ENCODE results near the gene GALNS. TPM values are rescaled to one million over a fixed set of nuclear protein-coding genes. Genes with fewer than 3 reads are reported as not detected.
"Not testable (repeated sequence)": the region's sequence is repeated elsewhere in the genome, so short reads cannot be mapped to it uniquely, and the experiment has no call there.

The GALNS gene
- total RNA-seq, 1 experiment from 2014 or later, result 34.1 TPM

DNA sequence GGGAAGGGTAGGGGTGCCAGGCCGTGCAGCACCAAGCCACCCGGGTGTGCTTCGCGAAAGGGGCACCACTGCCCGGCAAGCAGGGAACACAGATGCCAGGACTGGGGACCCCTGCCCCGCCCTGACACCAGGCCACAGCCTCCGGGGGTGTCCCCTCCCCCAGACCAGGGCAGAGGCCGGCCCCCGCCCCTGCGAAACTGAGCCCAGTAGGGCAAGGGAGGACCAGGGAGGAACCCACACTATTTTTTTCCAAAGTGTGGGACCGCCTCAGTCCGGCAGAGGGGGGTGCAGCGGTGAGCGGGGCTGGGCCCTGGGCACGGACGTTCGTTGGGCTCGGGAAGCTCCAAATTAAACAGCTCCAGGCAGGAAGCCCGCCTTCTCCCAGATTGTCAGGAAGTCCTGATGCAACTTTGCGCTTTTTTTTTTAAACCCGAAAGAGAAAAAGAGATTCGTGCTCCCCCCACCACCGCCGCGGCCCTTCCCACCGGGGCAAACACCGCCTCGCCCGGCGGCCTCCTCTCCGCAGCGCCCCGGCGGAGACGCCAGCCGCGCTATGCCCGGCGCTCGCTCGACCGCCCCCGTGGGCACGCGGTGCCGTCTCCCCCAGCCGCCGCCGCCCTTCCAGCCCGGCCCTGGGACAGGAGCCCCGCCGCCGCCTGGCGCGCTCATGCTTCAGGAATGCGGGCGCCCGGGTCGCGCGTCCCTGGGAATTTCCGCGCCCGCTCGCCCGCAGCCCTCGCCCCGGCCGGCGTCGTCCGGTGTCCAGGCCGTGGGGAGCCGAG, 72.5 kb downstream of the GALNS start:
- peak; percentile 83 for DNase-seq (ENCODE audit: low read depth)

DNA sequence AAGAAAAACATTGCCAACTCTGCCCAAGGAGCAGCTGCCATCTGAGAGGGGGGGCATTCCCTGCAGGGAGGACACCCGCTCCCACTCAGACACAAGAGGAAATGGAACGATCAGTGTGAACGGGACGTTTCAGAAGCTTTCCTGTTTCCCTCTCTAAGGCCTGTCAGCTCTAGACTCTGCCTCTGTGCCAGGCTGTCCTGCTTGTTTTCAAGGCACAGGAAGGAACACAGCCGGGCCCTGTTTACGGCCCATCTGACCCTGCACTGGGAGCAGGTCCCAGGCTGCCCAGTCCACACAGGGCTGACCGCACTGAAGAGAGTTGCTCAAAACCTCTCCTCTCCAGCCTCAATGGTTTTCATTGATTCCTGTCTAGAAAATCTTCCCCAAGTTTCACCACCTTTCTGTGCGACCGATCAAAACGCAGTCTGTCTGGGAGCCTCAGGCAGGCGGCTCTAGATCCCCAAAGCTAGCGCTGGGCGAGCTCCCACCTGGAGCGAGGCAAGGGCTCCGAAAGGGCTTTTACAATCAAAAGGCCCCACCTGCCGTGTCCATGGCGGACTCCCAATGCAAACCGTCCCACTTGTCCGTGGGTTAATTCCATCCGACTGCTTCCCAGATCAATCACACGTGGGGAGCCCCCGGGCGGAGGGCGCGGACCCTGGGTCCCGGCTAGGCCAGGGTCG, 73.2 kb downstream of the GALNS start:
- peak; percentile 51 for DNase-seq (ENCODE audit: low read depth)

DNA sequence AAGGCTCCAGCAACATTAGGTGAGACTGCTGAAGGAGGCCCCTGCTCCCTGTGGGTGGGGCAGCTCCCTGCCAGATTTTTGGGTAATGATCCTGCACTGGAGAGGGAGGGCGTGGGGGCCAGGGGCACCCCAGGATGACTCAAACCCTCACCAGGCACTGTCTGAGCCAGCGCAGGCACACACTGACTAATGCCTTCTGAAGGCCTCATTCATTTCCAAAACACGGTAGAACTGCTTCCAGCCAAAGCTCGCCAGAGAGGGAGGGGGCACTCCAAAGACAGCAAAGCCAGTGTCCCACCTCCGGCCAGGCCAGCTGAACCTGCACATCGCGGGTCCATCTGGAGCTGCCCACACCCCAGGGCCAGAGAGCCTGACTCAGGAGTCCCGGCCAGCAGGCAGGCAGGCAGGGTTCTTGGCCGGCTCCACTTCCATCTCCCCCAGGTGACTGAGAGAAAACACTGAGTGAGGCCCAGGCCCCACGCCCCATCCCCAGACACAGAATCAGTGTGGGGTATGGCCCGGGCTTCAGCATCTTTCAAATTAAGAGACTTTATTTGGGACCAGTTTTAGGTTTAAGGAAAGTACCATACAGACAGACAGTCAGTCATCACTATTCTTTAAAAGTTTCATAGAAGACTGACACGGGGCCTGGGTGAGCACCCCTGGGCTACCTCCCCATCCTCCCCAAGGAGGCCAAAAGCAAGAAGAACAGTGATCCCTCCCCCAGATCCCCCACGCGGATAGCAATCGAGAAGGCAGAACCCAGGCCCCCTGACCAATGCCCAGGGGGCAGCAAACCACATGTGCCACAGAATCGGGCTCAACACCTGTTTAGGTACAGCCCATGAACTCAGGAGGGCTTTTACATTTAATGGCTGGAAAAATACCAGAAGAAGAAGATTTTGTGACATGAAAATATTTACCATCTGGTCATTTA, 74.0 kb downstream of the GALNS start:
- DNase-seq (ENCODE audit: low read depth), result peak; percentile 89

DNA sequence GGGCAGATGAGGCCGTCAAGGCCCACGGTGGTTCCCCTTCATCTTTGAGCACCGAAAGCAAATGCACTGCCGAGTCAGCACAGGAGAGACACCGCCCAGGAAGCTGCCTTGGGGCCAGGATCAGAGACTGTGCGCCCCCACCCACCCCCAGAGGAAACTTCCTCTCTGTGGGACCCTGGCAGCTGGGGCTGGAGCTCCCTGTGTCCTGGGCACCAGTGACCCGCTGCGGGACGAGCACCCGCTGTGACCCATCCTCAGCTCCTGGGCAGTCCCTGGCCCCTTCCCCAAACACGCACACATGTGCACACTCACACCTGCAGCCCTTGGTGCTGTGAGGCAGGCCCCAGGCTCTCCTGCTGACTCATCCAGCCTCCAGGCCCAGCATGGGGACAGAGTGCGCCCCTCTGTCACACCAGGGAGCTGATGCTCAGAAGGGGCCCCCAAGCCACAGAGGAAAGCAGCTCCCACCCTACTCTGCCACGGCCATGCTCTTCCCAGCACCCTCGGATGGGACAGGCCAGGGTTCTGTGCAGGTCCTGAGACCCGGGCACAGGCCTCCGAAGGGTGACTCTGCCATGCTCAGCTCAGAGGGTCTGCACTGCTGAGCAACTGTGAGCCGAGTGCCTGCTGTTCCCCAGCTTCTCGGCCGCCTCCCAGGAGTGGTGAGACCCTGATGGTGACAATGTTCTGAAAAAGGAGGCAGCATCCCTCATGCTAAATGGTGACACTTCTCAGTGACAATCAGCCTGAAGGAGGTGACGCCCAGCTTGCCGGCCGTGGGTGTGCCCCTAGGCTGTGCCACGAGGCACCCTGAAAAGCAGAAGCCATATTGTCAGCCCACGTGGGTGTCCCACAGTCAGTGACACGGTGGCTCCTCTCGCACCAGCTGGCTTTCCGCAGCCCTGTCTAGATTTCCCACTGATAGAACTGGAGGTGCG, 75.3 kb downstream of the GALNS start:
- no peak for DNase-seq (ENCODE audit: low read depth)

DNA sequence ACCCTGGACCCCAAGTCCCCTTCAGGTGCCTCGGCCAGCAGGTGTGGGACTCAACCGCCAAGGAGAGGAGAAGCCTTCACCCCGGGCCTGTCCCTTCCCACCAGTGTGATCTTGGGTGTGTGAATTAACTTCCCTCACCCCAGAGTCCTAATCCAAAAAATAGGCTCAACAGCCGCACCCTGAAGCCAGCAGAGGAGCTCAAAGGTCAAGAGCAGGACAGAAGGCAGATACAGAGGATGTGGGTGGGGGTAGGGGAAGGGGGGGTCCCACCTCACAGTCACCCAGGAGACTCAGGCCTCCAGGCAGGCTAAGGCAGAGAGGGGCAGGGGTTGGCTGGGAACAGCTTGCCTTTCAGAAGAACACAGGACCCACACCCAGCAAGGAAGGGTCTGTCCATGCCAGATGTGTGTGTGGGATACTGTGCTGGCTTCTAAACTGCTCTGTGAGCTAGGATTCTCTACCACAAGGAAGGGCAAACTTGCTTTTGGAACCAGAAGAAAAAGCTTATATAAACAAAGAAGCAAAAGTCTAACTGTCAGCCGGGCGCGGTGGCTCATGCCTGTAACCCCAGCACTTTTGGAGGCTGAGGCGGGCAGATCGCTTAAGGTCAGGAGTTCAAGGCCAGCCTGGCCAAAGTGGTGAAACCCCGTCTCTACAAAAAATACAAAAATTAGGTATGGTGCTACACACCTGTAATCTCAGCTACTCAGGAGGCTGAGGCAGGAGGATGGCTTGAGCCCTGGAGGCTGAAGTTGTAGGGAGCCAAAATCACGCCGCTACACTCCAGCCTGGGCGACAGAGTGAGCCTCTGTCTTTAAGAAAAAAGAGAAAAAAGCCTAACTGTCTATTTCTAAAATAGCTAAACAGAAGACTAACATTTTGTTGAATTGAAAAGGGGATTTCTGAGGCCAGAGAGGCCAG, 76.3 kb downstream of the GALNS start:
- DNase-seq (ENCODE audit: low read depth), result no peak

DNA sequence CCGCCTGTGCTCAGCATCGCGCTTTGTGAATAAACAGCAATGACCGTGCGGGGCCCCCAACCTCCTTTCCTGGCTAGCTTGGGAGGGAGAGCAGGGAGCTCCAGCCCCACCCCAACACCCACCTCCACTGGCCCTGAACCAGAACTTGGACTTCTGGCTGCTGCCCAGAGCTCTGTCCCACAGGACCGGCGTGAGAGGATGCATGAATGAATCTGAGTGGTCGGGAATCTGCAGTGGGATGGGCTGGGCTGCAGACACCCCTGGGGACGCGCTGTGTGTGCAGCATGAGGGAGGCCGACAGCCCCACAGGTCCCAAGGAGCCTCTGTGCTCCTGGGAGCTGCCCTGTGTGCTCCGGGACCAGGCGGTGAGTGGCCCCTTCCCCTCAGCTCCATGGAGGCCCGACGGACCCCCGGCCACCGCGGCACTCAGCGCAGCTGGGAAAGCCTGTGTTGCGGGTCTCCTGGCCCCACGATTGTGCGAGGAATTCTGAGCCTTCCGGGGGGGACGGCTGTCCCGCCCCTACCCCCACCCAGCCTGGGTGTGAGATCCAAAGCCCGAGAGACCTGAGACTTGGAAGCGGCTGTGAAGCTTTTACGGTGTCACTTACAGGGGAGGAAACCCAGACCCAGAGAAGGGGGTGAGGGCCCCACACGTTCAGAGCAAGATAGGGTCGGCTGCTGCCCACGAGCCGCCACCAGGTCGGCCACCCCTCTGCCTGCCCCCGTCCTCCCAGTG, 77.2 kb downstream of the GALNS start:
- no peak for DNase-seq (ENCODE audit: low read depth)

DNA sequence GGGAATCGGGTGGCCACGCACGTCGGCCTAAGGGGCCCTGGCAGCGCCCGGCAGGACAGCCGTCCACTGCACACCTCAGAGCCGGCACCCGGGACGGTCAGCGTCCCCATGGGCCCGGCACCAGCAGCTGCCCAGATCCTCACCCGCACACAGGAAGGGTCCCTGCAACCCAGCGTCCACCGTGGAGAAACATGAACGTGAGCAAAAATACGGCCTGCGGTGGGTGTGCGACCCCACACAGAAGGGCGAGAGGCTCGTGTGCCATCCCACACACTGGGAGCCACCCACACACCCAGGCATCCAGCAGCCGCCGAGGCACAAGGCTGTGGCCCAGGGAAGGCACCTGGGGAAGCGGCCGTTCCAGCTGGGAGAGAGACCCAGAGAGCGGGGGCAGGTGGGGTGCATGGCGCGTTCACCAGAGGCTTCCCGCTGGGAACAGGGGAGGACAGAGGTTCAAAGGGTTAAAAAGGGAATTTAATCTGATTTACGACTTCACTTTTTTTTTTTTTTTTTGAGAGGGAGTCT, 78.1 kb downstream of the GALNS start:
- no peak for DNase-seq (ENCODE audit: low read depth)

DNA sequence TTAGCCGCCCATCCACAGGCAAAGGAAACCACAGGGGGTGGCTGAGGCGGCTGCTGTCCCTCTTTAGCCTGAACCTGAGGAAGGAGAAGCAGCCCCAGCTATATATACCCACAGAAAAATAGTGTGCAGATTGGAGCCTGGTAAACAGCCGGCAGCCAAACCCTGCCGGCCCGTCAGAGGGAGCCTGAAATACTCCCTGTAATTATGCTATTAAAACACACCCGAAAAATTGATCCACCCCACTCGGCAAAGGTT, 78.5 kb downstream of the GALNS start:
- no peak for DNase-seq (ENCODE audit: low read depth)

DNA sequence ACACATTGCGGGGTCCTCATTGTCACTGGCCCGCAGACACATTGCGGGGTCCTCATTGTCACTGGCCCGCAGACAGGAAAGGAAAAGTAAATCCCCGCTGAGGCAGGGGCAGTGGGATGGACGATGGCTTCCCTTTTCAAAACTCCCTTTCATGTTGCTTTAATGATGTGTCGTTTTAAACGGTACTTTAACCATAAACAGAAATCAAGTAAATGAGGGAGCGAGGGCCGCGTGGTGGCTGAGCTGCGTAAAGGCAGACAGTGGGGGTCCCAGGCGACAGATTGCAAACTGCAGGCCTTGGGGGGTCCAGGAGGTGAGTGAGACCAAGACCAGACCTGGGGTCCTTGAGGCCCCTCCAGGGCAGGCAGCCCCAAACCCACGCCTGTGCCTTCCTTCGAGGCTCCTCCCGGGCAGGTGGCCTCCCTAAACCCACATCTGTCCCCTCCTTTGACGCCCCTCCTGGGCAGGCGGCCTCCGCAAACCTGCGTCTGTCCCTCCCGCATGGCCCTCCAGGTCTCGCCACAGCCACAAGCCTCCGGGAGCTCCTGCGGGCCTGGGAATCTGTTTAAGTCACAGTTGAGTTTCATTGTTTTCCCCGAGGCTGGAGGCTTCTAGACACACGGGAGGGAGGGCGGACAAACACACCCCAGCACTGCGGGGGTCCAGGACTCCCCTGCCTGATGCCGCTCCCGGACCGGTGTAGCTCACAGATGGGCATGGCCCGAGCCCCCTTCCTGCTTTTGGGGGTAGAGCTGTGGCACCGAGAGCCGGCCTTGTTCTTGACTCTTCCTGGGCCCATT, 79.1 kb downstream of the GALNS start:
- no peak for DNase-seq (ENCODE audit: low read depth)

DNA sequence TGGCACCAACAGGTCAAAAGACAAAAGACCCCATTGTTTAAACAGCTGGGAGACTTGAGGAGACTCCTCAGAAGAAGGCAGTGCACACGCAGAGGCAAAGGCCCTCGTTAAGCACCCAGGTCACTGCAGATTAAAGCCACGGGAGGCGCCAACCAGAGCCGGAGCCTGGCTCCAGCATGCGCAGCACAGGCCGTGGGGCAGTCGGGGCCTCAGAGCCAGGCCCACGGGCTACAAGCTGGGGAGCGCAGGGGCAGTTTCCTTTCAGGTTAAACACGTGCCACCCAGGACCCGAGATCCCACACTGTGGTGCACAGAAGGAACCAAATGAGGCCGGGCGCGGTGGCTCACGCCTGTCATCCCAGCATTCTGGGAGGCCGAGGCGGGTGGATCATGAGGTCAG, 80.9 kb downstream of the GALNS start:
- DNase-seq (ENCODE audit: low read depth), result no peak

DNA sequence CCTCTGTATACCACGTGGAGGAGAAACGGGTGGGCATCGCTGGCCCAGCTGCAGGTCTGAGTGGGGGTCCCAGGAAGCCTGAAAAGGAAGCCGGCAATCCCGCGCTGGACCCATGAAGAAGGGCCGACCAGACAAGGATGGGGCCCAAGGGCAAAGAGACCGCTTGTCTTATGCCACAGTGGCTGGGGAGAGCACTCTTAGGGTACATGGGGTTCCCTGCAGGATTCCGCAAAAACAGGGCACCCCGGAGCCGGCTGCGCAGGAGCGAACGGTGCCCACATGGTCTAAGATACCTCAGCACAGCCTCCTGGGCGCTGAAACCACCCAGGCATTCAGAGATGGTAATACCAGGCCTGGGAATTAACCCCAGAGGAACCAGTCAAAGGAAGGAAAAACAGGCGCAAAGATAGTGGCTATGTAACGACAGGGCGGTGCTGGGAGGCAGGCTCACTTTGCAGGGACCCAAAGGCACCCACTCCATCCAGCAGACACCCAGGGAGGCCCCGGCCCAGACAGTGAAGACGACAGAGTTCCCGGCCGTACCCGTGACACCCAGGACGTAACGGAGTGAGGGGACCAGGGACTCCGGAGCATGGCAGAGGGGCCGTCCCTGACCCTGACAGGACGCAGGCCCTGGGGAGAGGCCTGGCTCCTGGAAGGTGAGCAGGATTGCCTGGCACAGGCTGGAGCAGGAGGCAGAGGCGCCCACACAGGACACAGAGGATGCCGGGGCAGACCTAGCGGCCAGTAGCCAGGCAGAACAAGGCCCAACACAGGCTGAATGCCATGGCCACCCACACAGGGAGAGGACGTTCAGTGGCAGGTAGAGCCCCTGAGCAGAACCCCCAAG, 82.0 kb downstream of the GALNS start:
- DNase-seq (ENCODE audit: low read depth), result no peak

DNA sequence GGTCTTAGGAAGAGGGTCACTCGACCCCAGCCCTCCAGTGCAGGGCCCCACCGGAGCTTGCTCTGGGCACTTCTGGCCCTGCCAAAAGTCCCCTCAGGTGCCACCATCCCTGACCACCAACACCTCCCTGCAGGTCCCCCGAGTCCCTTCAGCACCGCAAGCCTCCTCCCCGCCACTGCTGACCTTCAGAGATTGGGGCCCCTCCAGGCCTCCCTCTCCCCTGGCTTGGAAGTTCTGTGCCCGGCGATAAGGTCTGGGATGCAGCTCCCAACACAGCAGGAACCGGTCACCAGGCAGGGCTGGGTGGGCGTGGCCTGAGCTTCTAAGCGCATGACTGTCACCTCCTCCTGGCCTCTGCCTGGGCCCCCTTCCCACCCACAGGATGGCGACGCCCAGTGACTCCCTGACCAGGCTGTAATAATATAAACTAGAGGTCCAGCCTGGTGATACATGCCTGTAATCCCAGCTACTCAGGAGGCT, 82.9 kb downstream of the GALNS start:
- peak; percentile 73 for DNase-seq (ENCODE audit: low read depth)

DNA sequence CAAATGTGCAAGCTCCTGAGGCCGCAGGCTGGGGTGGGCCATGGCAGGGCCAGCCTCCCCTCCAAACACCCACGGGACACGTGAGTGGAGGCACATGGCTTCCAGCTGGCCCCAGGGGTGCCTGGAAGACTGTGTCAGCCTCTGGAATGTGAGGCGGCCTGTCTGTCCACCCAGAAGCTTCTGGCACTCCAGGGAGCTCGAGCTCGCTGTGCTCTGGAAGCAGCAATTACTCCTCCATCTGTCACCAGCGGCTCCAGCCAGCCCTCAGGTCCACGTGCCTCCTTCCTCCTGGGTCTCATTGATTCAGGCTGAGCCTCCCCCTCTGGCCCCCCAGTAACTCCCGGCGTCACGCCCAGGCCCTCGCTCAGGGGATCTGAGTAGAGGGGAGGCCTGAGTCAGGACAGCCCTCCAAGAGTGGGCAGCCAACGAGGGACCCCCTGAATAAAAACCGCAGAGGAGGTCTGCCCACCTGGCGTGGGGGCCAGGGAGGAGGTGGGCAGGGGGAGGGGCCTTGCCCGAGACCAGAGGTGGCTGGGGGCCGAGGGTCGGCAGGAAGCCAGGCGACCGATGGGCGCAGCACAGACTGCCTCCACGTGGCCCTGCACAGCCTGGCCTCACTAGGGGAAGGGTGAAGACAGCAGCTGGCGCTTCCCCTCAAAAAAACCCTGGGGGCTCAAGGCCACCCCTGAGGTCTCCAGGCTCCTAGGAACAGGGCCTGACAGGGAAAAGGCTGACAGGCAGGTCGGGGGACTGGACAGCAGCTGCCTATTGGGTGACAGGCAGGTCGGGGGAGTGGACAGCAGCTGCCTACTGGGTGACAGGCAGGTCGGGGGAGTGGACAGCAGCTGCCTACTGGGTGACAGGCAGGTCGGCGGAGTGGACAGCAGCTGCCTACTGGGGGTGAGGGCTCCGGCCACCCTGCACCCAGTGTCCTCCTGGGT, 83.6 kb downstream of the GALNS start:
- DNase-seq (ENCODE audit: low read depth), result peak; percentile 75

DNA sequence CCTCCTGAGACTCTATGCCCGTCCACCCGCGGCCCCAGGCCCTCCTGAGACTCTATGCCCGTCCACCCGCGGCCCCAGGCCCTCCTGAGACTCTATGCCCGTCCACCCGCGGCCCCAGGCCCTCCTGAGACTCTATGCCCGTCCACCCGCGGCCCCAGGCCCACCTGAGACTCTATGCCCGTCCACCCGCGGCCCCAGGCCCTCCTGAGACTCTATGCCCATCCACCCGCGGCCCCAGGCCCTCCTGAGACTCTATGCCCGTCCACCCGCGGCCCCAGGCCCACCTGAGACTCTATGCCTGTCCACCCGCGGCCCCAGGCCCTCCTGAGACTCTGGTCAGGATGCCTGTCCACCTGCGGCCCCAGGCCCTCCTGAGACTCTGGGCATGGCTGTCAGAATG, 85.0 kb downstream of the GALNS start:
- not testable (repeated sequence) for DNase-seq (ENCODE audit: low read depth)

DNA sequence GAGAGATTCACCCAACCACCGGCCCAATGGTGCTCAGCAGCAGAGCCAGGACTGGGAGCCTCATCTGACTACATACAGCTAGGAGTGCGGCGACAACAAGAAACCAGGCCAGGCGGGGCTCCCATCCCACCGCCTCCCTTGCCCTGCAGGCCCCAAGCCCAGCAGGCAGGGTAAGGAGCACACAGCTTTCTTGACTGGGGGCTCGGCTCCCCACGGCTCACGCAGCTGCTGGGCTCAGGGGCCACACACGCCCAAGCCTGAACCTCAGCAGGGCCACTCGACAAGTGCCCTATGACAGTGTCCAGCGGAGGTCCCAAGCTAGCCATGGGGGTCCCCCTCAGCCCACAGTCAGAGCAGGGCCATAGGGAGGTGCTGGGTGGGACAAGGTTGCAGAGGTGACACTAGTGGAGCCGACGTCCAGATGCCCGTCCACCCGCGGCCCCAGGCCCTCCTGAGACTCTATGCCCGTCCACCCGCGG, 85.4 kb downstream of the GALNS start:
- no peak for DNase-seq (ENCODE audit: low read depth)
